Hepatocyte (in vitro differentiated cells): ENCODE measurements around the gene ESD.

Experiments
- CTCF ChIP-seq: fragments of 200-600 bp; sonication (generic); IDR thresholded peaks from 2 replicates; pipeline ENCODE4 v1.5.1; 2016; ENCODE audit warnings: antibody characterized with exemption, mild to moderate bottlenecking; ENCODE audit not compliant: poor library complexity
- EZH2 ChIP-seq: fragments of 200-600 bp; sonication (generic); IDR thresholded peaks from 2 replicates; pipeline ENCODE4 v1.6.1; 2016; ENCODE audit warnings: antibody characterized with exemption, mild to moderate bottlenecking, borderline replicate concordance
- EZH2phosphoT487 ChIP-seq: fragments of 200-600 bp; sonication (generic); IDR thresholded peaks from one replicate; pipeline ENCODE4 v1.6.1; 2018; ENCODE audit warnings: antibody characterized with exemption, mild to moderate bottlenecking, low read depth, moderate library complexity; ENCODE audit not compliant: unreplicated experiment, severe bottlenecking

GRCh38 chr13:46831588-46832194, 34.7 kb upstream of the ESD start:
- TF ChIP-seq EZH2 (no peak), CTCF (peak; percentile 90), EZH2phosphoT487 (no peak)
